Activated CD8-positive, alpha-beta memory T cell treated with anti-CD3 and anti-CD28 coated beads, Interleukin-2, amount 10 ng/mL, durations not matched to agents 7 days and 5 days (primary cell): ENCODE data around the gene SGCA. TPM values are rescaled to one million over a fixed set of nuclear protein-coding genes. Genes with fewer than 3 reads are reported as not detected.

Experiments
- ATAC-seq: fragments of 150-1000 bp; cut with Tn5 transposase; one replicate; pipeline ENCODE4 v1.10.0; 2021; ENCODE audit warnings: moderate library complexity
- CTCF ChIA-PET: fragments of 350-600 bp; sonication (Branson Sonifier 250); formaldehyde crosslinking; loops from one replicate; lab custom pipeline; 2021; ENCODE audit warnings: antibody characterized with exemption; lab: Charles Lee
- DNase-seq: peaks from one replicate; pipeline ENCODE4 v3.0.0-alpha.2; 2020
- H3K27ac Mint-ChIP-seq: one replicate; pipeline ENCODE4 v1.8.0; 2021; ENCODE audit warnings: mild to moderate bottlenecking, mixed read lengths
- H3K27me3 Mint-ChIP-seq: one replicate; pipeline ENCODE4 v1.8.0; 2021; ENCODE audit warnings: mixed read lengths
- H3K36me3 Mint-ChIP-seq: one replicate; pipeline ENCODE4 v1.8.0; 2021; ENCODE audit warnings: mild to moderate bottlenecking, mixed read lengths
- H3K4me1 Mint-ChIP-seq: one replicate; pipeline ENCODE4 v1.8.0; 2021; ENCODE audit warnings: mixed read lengths
- H3K4me3 Mint-ChIP-seq: one replicate; pipeline ENCODE4 v1.8.0; 2021; ENCODE audit warnings: mild to moderate bottlenecking, moderate library complexity, mixed read lengths
- H3K9me3 Mint-ChIP-seq: one replicate; pipeline ENCODE4 v1.8.0; 2022; ENCODE audit warnings: low read depth, mixed read lengths
- total RNA-seq, 2 experiments: library from RNA; stranded (reverse); gene quantifications; one replicate each; pipeline ENCODE4 v1.2.3, GENCODE V29; 2021

Gene SGCA
- total RNA-seq, 2 experiments from 2014 or later = 0.23 TPM; not detected in 1

GRCh38 chr17:50147841-50148225 lies 18.0 kb upstream of the SGCA start:
- Mint-ChIP-seq H3K4me3 (peak overlapping the region; percentile 80), H3K9me3 (no peaks in the 10 kb centered on the region), H3K27ac (peak overlapping the region; percentile 80), H3K4me1 (peaks cover 48% of the 10 kb centered on the region), H3K27me3 (no peaks in the 10 kb centered on the region), H3K36me3 (peaks cover 28% of the 10 kb centered on the region)
- DNase-seq (no peak), ATAC-seq (no peak)
- CTCF ChIA-PET = interaction anchor here (0.6 to 6.2 kb wide), 10 partner anchors 8 to 54 kb away, joined by 3 to 81 read pairs (median 6); partner anchors contain the start of gene PDK2

- ATAC-seq (no peak), DNase-seq (peak; percentile 67)
- peak overlapping the region; percentile 80 for H3K4me3 Mint-ChIP-seq
- CTCF ChIA-PET = interaction anchor here (0.6 to 6.2 kb wide), 11 partner anchors 8 to 54 kb away, joined by 3 to 81 read pairs (median 5); partner anchors contain the start of gene PDK2
- H3K9me3 Mint-ChIP-seq = no peaks in the 10 kb centered on the region
- peaks cover 25% of the 10 kb centered on the region for H3K36me3 Mint-ChIP-seq
- H3K27me3 Mint-ChIP-seq = no peaks in the 10 kb centered on the region
- H3K27ac Mint-ChIP-seq = peak overlapping the region; percentile 80
- peaks cover 45% of the 10 kb centered on the region for H3K4me1 Mint-ChIP-seq
These were observed 17.3 kb upstream of the SGCA start for GRCh38 chr17:50148226-50149090.

- DNase-seq (no peak), ATAC-seq (no peak)
- Mint-ChIP-seq H3K36me3 (peaks cover 23% of the 10 kb centered on the region), H3K4me1 (peaks cover 44% of the 10 kb centered on the region), H3K27me3 (no peaks in the 10 kb centered on the region), H3K4me3 (peak overlapping the region; percentile 80), H3K9me3 (no peaks in the 10 kb centered on the region), H3K27ac (peak overlapping the region; percentile 83)
- CTCF ChIA-PET = interaction anchor here (1.8 to 6.2 kb wide), 4 partner anchors 9 to 54 kb away, joined by 4 to 81 read pairs (median 39); partner anchors contain the start of gene PDK2
These were observed 16.8 kb upstream of the SGCA start for GRCh38 chr17:50149091-50149416.

GRCh38 chr17:50149417-50150353 lies 16.1 kb upstream of the SGCA start:
- Mint-ChIP-seq H3K27ac (peak overlapping the region; percentile 83), H3K4me1 (peaks cover 44% of the 10 kb centered on the region), H3K36me3 (peaks cover 16% of the 10 kb centered on the region), H3K9me3 (no peaks in the 10 kb centered on the region), H3K27me3 (no peaks in the 10 kb centered on the region), H3K4me3 (peak overlapping the region; percentile 80)
- peak; percentile 74 for DNase-seq
- peak; percentile 28 for ATAC-seq
- CTCF ChIA-PET = interaction anchor here (0.7 to 6.2 kb wide), 10 partner anchors 8 to 248 kb away, joined by 3 to 81 read pairs (median 4); partner anchors contain the start of genes LRRC59 and PDK2

GRCh38 chr17:50150354-50151040 lies 15.3 kb upstream of the SGCA start, which contains the start of gene PPP1R9B:
Gene PPP1R9B, minus strand, starts transcription at chr17:50150677. Its CDS starts 164 bp downstream, at chr17:50150513.
- Mint-ChIP-seq H3K36me3 (peaks cover 14% of the 10 kb centered on the region), H3K4me3 (peak within 1 kb of the TSS; percentile 80), H3K4me1 (peaks cover 49% of the 10 kb centered on the region), H3K9me3 (no peaks in the 10 kb centered on the region), H3K27me3 (no peaks in the 10 kb centered on the region), H3K27ac (peak within 1 kb of the TSS; percentile 96)
- ATAC-seq = peak; percentile 12
- DNase-seq = no peak
- CTCF ChIA-PET = interaction anchor here (0.7 to 6.2 kb wide), 9 partner anchors 7 to 55 kb away, joined by 3 to 81 read pairs (median 5); partner anchors contain the start of gene PDK2

- Mint-ChIP-seq H3K4me1 (peaks cover 43% of the 10 kb centered on the region), H3K9me3 (no peaks in the 10 kb centered on the region), H3K27ac (peak overlapping the region; percentile 96), H3K27me3 (no peaks in the 10 kb centered on the region), H3K36me3 (peaks cover 12% of the 10 kb centered on the region), H3K4me3 (peak overlapping the region; percentile 80)
- DNase-seq (peak; percentile 96), ATAC-seq (peak; percentile 81)
- CTCF ChIA-PET = interaction anchor here (0.6 to 6.2 kb wide), 14 partner anchors 10 to 155 kb away, joined by 3 to 81 read pairs (median 4); partner anchors contain the start of genes COL1A1 and PDK2
These were observed 14.5 kb upstream of the SGCA start for GRCh38 chr17:50151041-50151936.

GRCh38 chr17:50151937-50152547 lies 13.8 kb upstream of the SGCA start:
- Mint-ChIP-seq H3K4me1 (peaks cover 36% of the 10 kb centered on the region), H3K9me3 (no peaks in the 10 kb centered on the region), H3K27me3 (no peaks in the 10 kb centered on the region), H3K36me3 (peaks cover 9% of the 10 kb centered on the region), H3K27ac (peak overlapping the region; percentile 96), H3K4me3 (peak overlapping the region; percentile 80)
- CTCF ChIA-PET = interaction anchor here (0.6 to 6.2 kb wide), 13 partner anchors 9 to 154 kb away, joined by 3 to 81 read pairs (median 4); partner anchors contain the start of genes COL1A1 and PDK2
- ATAC-seq (peak; percentile 37), DNase-seq (peak; percentile 84)

GRCh38 chr17:50152736-50153135 lies 13.1 kb upstream of the SGCA start:
- CTCF ChIA-PET = interaction anchor here (0.9 to 6.2 kb wide), 8 partner anchors 9 to 58 kb away, joined by 3 to 81 read pairs (median 20); partner anchors contain the start of genes COL1A1 and PDK2
- no peak for DNase-seq
- no peaks in the 10 kb centered on the region for H3K9me3 Mint-ChIP-seq
- no peak for ATAC-seq
- peaks cover 5% of the 10 kb centered on the region for H3K36me3 Mint-ChIP-seq
- no peak overlapping the region for H3K27ac Mint-ChIP-seq
- peaks cover 30% of the 10 kb centered on the region for H3K4me1 Mint-ChIP-seq
- no peak overlapping the region for H3K4me3 Mint-ChIP-seq
- no peaks in the 10 kb centered on the region for H3K27me3 Mint-ChIP-seq

GRCh38 chr17:50153650-50154575 lies 11.9 kb upstream of the SGCA start:
- Mint-ChIP-seq H3K27ac (peak overlapping the region; percentile 31), H3K9me3 (no peaks in the 10 kb centered on the region), H3K4me3 (no peak overlapping the region), H3K36me3 (peaks cover 2% of the 10 kb centered on the region), H3K4me1 (peaks cover 39% of the 10 kb centered on the region), H3K27me3 (no peaks in the 10 kb centered on the region)
- ATAC-seq (no peak), DNase-seq (no peak)
- CTCF ChIA-PET = interaction anchor here (0.9 to 5.9 kb wide), 6 partner anchors 9 to 60 kb away, joined by 3 to 22 read pairs (median 4); no protein-coding TSS in a partner anchor

- Mint-ChIP-seq H3K27me3 (no peaks in the 10 kb centered on the region), H3K36me3 (no peaks in the 10 kb centered on the region), H3K4me3 (no peak overlapping the region), H3K4me1 (peaks cover 39% of the 10 kb centered on the region), H3K9me3 (no peaks in the 10 kb centered on the region), H3K27ac (peak overlapping the region; percentile 60)
- DNase-seq (no peak), ATAC-seq (no peak)
- CTCF ChIA-PET = interaction anchor here (0.9 to 5.9 kb wide), 7 partner anchors 10 to 60 kb away, joined by 3 to 22 read pairs (median 4); no protein-coding TSS in a partner anchor
These were observed 11.2 kb upstream of the SGCA start for GRCh38 chr17:50154604-50155003.
